ENCODE results near the gene XKR3. TPM values are rescaled to one million over a fixed set of nuclear protein-coding genes. Genes with fewer than 3 reads are reported as not detected.
"Not testable (repeated sequence)": the region's sequence is repeated elsewhere in the genome, so short reads cannot be mapped to it uniquely, and the experiment has no call there.

The XKR3 gene
- polyA plus RNA-seq (2012; ENCODE audit: missing spikeins), result 0.15 TPM

DNA sequence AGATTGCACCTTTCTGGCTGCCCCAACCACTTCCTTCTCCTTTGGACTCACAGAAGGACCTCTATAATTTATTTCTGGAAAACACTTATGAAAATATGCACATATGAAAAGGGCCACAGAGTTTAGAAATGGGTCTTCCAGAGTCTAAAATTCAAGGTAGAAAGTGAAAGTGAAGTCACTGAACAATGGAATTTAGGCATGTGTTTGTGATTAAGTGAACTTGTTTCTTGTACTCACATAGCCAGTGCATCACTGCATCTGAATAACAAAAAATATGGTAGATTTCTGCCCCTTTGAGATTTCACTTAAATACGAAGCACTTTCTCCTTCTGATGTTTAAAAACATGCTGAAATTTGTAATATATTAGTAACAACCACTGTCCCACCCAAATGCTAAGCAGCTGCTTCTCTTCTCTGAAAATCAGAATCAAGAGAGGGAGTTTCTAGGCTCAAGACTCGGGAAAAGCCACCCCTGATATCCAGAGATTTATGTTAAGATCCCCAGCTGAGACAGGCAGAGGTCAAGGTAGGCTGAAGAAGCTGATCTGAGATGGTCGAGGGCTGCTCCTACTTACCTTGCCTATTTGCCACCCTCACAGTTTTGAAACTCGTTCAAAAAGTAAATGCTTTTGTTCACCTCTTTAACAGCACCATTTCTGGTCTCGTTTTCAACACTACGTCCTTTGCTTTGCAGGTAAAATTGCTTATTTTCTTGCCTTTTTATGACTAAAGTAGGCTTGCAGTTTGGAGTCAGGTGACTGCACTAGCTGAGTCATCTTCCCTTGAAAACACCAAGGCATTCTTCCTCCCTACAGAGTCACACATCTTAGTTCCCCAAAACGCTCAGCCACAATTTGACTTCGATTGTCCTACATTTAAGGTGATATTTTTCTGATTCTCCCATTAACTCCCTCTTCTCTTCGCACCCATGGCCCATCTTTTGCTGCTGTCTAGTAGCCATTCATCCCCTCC, at the start of gene XKR3:
Gene XKR3, minus strand, starts transcription at position 696 of the 972 bp plus-strand sequence. CDS start 17,338 bp downstream, outside the sequence.
- FAIRE-seq (no peak), DNase-seq (ENCODE audit: insufficient read length) (no peak)
- TF ChIP-seq POLR2AphosphoS5 (IDR thresholded peaks at IDR 0.05; ENCODE audit: low read depth, low read length) (no peak), TAF1 (IDR thresholded peaks at IDR 0.05; ENCODE audit: borderline replicate concordance, low read depth, low read length) (no peak), POLR2A (IDR thresholded peaks at IDR 0.05; ENCODE audit: low read depth, low read length) (no peak)

DNA sequence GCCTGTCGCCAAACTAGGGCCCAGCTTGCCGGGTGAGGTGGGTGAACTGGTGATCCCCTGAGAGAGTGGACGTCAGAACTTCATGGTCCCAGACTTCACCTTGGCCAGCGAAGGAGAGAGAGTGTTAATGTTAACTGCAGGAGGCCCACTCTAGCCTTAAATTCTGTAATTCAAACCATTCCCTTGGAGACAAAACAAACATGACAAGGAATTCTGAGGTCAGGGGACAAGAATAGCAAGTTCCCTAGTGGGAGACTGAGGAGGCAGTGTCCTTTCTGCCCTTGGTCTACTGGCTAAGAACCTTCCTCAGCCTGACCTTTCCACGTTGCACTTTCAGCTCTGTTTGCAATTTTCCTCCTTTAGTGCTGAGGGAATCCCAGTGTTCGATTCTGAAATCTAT, 44.4 kb upstream of the XKR3 start:
- FAIRE-seq; DNase-seq (ENCODE audit: insufficient read length): not testable (repeated sequence)

DNA sequence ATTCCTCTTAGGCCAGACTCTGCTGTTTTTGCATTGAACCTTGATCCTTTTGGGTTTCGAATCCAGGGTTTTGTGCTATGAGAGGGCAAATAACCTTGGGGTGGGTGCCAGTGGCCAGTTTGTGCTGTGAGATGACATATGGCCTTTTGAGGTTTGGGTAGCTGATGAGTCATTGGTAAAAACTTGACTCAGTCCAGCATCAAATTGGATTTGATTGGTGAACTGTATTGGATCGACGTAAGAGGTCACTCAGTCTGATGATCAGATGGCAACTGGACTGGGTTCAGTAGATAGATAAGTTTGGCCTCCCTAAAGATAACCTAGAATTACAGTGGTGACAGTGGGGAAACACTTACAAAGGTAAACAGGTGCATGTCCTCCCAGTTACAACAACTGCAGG, 41.0 kb upstream of the XKR3 start:
- TF ChIP-seq POLR2A (IDR thresholded peaks at IDR 0.05; ENCODE audit: low read depth, low read length) (no peak), POLR2AphosphoS5 (IDR thresholded peaks at IDR 0.05; ENCODE audit: low read depth, low read length) (no peak), TAF1 (IDR thresholded peaks at IDR 0.05; ENCODE audit: borderline replicate concordance, low read depth, low read length) (no peak)
- DNase-seq (ENCODE audit: insufficient read length) (no peak), FAIRE-seq (no peak)

DNA sequence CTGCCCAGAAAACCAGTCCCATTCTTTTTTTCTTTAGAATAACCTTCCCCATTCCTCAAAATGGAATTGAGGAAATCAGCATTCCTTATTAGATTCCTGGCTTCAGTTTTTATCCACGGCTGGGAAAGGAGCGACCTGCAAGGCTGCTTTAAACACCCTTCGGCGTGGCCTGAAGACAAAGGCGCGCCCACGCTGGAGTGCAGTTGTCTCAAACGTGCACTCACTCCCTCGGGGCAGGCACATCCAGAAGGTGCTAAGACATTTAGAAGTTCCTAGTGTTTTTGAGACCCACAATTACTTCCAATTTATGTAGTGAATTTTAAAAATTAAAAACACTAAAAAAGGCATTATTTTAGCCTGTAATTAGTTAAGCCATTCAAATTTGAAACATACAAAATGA, 31.6 kb upstream of the XKR3 start:
- DNase-seq (ENCODE audit: insufficient read length); FAIRE-seq: not testable (repeated sequence)

DNA sequence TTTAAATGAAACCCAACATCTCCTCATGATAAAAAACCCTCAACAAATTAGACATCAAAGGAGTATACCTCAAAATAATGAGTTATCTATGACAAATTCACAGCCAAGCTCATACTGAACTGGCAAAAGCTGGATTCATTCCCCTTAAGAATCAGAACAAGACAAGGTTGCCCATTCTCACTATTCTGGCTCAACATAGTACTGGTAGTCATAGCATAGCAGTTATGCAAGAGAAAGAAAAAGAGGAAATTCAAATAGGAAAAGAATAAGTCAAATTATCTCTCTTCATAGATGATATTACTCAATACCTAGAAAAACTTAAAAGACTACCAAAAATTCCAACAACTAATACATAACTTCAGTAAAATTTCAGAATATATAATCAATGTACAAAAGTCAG, 29.4 kb upstream of the XKR3 start:
- no peak for FAIRE-seq
- no peak for DNase-seq (ENCODE audit: insufficient read length)
- no peak for TF ChIP-seq POLR2A (IDR thresholded peaks at IDR 0.05; ENCODE audit: low read depth, low read length)

DNA sequence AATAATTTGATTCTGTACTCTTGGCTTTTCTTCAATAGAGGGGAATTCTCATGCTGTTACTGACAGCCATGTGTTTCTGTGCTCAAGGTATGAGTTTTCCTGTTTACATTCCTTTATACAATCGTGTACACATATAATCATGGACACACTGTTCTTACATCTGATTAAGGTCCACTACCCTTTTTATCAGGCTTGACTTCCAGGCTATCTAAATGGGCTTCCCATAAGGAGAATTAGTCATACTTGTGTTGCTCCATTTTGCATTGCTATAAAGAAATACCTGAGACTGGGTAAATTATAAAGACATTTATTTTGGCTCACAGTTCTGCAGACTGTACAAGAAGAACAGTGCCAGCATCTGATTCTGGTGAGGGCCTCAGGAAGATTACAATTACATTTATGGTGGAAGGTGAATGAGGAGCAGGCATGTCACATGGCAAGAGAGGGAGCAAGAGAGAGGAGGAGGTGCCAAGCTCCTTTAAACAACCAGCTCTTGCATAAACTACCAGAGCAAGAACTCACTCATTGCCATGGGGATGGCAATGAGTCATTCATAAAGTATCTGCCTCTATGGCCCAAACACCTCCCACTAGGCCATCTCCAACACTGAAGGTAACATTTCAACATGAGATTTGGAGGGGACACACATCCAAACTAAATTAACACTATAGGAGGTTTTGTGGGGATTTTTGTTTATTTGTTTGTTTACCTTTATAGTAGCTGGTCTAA, 26.2 kb upstream of the XKR3 start:
- not testable (repeated sequence) for DNase-seq (ENCODE audit: insufficient read length); FAIRE-seq

DNA sequence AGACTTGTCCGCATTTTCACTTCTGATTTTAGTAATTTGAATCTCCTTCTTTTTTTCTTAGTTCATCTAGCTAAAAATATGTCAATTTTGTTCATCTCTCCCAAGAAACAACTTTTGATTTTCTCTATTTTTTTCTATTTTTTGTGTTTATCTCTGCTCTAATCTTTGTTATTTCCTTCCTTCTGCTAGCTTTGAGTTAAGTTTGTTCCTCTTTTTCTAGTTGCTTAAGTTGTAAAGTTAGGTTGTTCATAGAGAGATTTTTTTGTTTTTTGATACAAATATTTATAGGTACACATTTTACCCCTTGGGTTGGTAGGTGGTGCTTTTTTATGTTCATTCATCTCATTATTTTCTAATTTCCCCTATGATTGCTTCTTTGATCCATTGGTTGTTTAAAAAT, 22.1 kb upstream of the XKR3 start:
- DNase-seq (ENCODE audit: insufficient read length) (no peak), FAIRE-seq (no peak)
- TF ChIP-seq POLR2AphosphoS5 (IDR thresholded peaks at IDR 0.05; ENCODE audit: low read depth, low read length) (no peak), POLR2A (IDR thresholded peaks at IDR 0.05; ENCODE audit: low read depth, low read length) (no peak), TAF1 (IDR thresholded peaks at IDR 0.05; ENCODE audit: borderline replicate concordance, low read depth, low read length) (no peak)

DNA sequence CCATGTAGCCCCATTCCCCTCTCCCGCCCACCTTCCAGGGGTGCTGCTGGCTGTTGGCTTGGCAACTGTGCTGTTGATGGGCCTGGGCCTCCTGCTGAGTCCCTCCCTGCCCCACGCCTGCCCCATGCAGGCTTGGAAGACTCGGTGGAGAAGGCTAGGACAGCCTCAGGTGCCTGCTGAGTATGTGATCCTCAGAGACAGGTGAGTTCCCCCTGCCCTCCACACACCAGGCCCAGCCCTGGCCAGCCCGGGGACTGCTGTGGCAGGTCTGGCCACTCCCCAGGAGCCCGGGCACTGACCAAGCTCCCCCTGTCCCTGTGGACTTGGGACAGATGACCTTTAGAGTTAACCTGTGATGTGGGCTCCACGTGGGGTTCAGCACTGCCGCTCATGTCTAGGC, 20.7 kb upstream of the XKR3 start:
- no peak for TF ChIP-seq POLR2AphosphoS5 (IDR thresholded peaks at IDR 0.05; ENCODE audit: low read depth, low read length)
- no peak for TF ChIP-seq TAF1 (IDR thresholded peaks at IDR 0.05; ENCODE audit: borderline replicate concordance, low read depth, low read length)
- no peak for TF ChIP-seq POLR2A (IDR thresholded peaks at IDR 0.05; ENCODE audit: low read depth, low read length)
- FAIRE-seq (no peak), DNase-seq (ENCODE audit: insufficient read length) (no peak)

DNA sequence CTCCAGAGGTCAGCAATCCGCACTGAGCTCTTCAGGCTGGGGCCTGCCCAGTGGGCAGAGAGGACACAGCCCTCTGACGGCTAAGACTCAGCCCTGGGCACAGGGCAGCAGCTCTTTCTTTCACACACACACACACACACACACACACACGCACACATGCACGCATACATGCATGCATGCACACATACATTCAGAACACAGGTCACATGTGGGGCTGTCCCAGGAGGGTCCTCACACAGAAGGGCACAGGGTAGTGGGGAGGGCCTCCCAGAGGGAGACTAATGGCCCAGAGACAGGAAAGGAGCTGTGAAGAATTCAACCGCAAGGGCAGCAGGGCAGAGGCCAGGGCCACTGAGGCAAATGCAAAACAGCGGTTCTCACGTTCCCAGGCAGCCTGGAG, 20.3 kb upstream of the XKR3 start:
- FAIRE-seq, result no peak
- TF ChIP-seq POLR2A (IDR thresholded peaks at IDR 0.05; ENCODE audit: low read depth, low read length) (no peak), POLR2AphosphoS5 (IDR thresholded peaks at IDR 0.05; ENCODE audit: low read depth, low read length) (no peak), TAF1 (IDR thresholded peaks at IDR 0.05; ENCODE audit: borderline replicate concordance, low read depth, low read length) (no peak)

DNA sequence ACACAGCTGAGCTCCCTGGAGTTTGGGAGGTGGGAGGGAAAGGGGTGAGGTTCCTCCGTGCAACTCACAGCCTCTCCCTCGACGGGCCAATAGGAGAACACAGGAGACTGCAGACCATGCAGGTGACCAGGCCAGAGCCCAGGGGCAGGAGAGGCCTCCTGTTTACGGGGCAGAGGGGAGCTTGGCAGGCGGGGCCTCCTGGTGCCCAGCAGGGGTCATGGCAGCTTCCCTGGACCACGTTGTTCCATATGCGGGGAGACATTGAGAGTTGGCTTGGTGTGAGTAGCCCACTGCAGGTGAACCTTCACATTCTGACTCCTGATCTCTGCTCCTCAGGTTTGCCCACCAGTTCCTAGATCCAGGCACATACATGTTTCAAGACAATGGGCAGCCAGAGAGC, 19.3 kb upstream of the XKR3 start:
- FAIRE-seq (no peak), DNase-seq (ENCODE audit: insufficient read length) (no peak)
- TF ChIP-seq POLR2A (IDR thresholded peaks at IDR 0.05; ENCODE audit: low read depth, low read length) (no peak), TAF1 (IDR thresholded peaks at IDR 0.05; ENCODE audit: borderline replicate concordance, low read depth, low read length) (no peak), POLR2AphosphoS5 (IDR thresholded peaks at IDR 0.05; ENCODE audit: low read depth, low read length) (no peak)

More for the DNA sequence above, 20.3 kb upstream of the XKR3 start:
- no peak for DNase-seq (ENCODE audit: insufficient read length)

DNA sequence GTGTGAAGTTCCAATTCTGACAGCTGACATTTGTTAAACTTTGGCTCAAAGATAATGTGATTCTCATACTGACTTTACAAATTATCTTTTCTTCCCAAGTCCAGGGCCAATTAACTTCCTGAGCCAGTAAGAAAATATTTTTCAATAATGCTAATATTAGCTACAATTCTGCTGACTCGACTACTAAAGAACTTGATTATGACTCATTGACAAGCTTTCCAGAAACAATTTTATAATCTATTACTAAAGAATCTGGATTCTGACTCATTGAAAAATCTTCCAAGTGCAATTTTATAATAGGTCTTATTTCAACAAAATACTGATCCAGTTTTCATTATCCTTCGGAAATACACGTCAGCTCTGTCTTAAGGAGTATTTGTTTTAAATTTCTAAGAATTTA, 12.9 kb upstream of the XKR3 start:
- FAIRE-seq, result no peak
- TF ChIP-seq POLR2A (IDR thresholded peaks at IDR 0.05; ENCODE audit: low read depth, low read length), result no peak
- DNase-seq (ENCODE audit: insufficient read length), result no peak

DNA sequence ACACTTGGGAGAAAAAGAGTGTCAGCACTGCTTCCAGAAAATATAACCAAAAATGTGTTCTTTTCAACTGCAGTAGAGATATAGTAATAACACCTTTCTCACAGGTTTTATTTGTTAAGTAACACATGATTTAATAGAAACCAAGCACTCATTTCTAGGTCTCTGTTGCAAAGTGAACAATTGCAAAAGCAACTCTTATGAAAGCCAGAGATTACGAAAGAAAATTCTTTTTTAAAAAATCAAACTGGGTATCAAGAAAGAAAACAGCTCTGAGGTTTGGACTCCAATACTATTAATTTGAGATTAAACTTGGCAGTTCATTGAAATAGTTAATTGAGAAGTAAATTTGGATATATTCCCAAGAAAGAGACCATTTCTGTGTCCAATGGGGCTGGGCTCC, 9.8 kb upstream of the XKR3 start:
- FAIRE-seq, result no peak
- no peak for DNase-seq (ENCODE audit: insufficient read length)

More for the DNA sequence above, 9.8 kb upstream of the XKR3 start:
- TF ChIP-seq TAF1 (IDR thresholded peaks at IDR 0.05; ENCODE audit: borderline replicate concordance, low read depth, low read length) (no peak), POLR2A (IDR thresholded peaks at IDR 0.05; ENCODE audit: low read depth, low read length) (no peak), POLR2AphosphoS5 (IDR thresholded peaks at IDR 0.05; ENCODE audit: low read depth, low read length) (no peak)
